ENCODE results near the gene CTSF. TPM values are rescaled to one million over a fixed set of nuclear protein-coding genes. Genes with fewer than 3 reads are reported as not detected.

Gene CTSF
- 100 to 1,000 TPM in 1 of 4 donors, 10 to 100 TPM in 3; 61.6 to 114 (median 83.2) TPM for total RNA-seq

GRCh38 chr11:66568124-66568916 is at the start of gene CTSF:
Gene CTSF, minus strand, starts transcription at chr11:66568606. Its CDS starts 120 bp downstream, at chr11:66568486.
- Histone ChIP-seq H3K27me3 (no peaks in the 10 kb centered on the region), H3K4me3 (peak within 1 kb of the TSS; percentile 85), H3K36me3 (peaks cover 29% of the 10 kb centered on the region), H3K27ac (peak within 1 kb of the TSS; percentile 26), H3K4me1 (peaks cover 20% of the 10 kb centered on the region), H3K9me3 (no peaks in the 10 kb centered on the region)
- TF ChIP-seq POLR2AphosphoS5 (IDR thresholded peaks at IDR 0.05) (no peak), EP300 (IDR thresholded peaks at IDR 0.05) (no peak), CTCF (IDR thresholded peaks at IDR 0.05) (no peak), POLR2A (IDR thresholded peaks at IDR 0.05) (no peak)
- 1% methylated on average over 36 of the region's 77 CpGs for WGBS
- DNase-seq (ENCODE audit: low spot score in 2 of 2), result peak; percentile 91 to 94

GRCh38 chr11:66617155-66617834 is 48.9 kb upstream of the CTSF start:
- H3K4me1 ChIP-seq, result peaks cover 47% of the 10 kb centered on the region
- DNase-seq (ENCODE audit: low spot score in 2 of 2), result peak; percentile 91
- WGBS, result 0% methylated on average over 36 of the region's 38 CpGs

GRCh38 chr11:66616379-66617154 is 48.2 kb upstream of the CTSF start, which contains the start of gene RBM14:
Gene RBM14, plus strand, starts transcription at chr11:66616630. Its CDS starts 91 bp downstream, at chr11:66616721.
- Histone ChIP-seq H3K4me3 (peak within 1 kb of the TSS; percentile 80), H3K36me3 (no peaks in the 10 kb centered on the region), H3K27ac (peak within 1 kb of the TSS; percentile 94), H3K9me3 (no peaks in the 10 kb centered on the region), H3K27me3 (no peaks in the 10 kb centered on the region), H3K4me1 (peaks cover 43% of the 10 kb centered on the region)
- no peak for TF ChIP-seq CTCF (IDR thresholded peaks at IDR 0.05)
- TF ChIP-seq EP300 (IDR thresholded peaks at IDR 0.05), result no peak
- TF ChIP-seq POLR2A (IDR thresholded peaks at IDR 0.05), result peak; percentile 95 to 99
- peak; percentile 97 to 98 (median 98) for TF ChIP-seq POLR2AphosphoS5 (IDR thresholded peaks at IDR 0.05)
- WGBS, result 1% methylated on average over 23 of the region's 90 CpGs
- peak; percentile 99 to 100 for DNase-seq (ENCODE audit: low spot score in 2 of 2)

More at GRCh38 chr11:66617155-66617834, 48.9 kb upstream of the CTSF start:
- Histone ChIP-seq H3K27ac (peak overlapping the region; percentile 94), H3K9me3 (no peaks in the 10 kb centered on the region), H3K27me3 (no peaks in the 10 kb centered on the region), H3K4me3 (peak overlapping the region; percentile 80), H3K36me3 (no peaks in the 10 kb centered on the region)
- TF ChIP-seq POLR2A (IDR thresholded peaks at IDR 0.05) (no peak), EP300 (IDR thresholded peaks at IDR 0.05) (no peak), POLR2AphosphoS5 (IDR thresholded peaks at IDR 0.05) (no peak), CTCF (IDR thresholded peaks at IDR 0.05) (no peak)

DNA sequence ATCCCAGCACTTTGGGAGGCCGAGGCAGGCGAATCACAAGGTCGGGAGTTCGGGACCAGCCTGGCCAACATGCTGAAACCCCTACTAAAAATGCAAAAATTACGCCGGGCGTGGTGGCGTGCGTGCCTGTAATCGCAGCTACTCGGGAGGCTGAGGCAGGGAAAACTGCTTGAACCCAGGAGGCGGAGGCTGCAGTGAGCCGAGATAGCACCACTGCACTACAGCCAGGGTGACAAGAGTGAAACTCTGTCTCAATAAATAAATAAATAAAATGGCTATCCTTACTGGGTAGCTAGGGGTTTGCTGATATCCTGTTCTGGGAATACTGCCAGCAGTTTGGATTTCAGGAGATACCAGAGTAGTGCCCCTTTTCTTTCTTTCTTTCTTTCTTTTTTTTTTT is 45.7 kb upstream of the CTSF start:
- Histone ChIP-seq H3K27ac (no peak overlapping the region), H3K36me3 (no peaks in the 10 kb centered on the region), H3K9me3 (no peaks in the 10 kb centered on the region), H3K27me3 (no peaks in the 10 kb centered on the region), H3K4me1 (peaks cover 23% of the 10 kb centered on the region), H3K4me3 (no peak overlapping the region)
- TF ChIP-seq POLR2AphosphoS5 (IDR thresholded peaks at IDR 0.05) (no peak), POLR2A (IDR thresholded peaks at IDR 0.05) (no peak), EP300 (IDR thresholded peaks at IDR 0.05) (no peak), CTCF (IDR thresholded peaks at IDR 0.05) (no peak)
- 90% methylated on average over 13 of the region's 13 CpGs for WGBS
- no peak for DNase-seq (ENCODE audit: low spot score in 2 of 2)

Measured in suprapubic skin (tissue), 4 donors.